ENCODE data around the gene RITA1.

The RITA1 gene

DNA sequence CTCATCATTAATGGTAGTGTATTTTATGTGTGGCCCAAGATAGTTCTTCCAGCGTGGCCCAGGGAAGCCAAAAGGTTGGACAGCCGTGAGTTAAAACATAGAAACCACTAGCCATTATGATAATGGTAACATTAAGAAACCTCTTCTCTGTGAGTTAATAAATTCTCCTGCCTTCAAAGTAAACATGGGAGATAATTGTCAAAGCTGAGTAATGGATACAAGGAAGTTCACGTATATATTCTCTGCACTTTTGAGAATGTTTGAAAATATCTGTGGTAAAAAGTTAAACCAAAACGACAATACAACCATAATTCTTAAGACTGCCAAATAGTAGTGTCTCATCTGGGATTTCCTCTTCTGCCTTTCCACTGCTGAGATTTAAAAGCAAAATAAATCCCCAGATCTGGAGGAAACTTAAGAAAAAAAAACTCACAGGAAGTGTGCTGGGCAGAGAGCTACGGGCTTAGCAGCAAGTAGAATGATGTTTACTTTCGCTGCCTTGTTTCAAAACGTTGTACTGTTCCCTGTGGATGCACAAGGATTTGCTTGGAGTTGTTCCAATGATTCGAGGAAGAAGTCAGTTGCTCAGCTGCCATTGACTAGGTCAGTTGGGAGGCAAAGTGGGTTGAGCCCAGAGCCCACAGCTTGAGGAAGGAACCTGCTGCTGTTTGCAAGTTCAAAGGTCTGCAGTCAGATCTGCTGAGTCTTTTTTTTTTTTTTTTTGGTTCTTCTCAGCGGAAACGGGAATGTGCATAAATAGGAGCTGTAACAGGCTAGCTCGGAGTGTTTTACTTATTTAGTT, 37.4 kb downstream of the RITA1 start:
- no peaks in the 10 kb centered on the region for H3K27me3 ChIP-seq (replicated peaks; ENCODE audit: control insufficient read depth, insufficient read depth, low read length)
- peak overlapping the region; percentile 97 for H3K4me3 ChIP-seq (replicated peaks; ENCODE audit: low read depth, low read length)
- TF ChIP-seq, protein P1, sequence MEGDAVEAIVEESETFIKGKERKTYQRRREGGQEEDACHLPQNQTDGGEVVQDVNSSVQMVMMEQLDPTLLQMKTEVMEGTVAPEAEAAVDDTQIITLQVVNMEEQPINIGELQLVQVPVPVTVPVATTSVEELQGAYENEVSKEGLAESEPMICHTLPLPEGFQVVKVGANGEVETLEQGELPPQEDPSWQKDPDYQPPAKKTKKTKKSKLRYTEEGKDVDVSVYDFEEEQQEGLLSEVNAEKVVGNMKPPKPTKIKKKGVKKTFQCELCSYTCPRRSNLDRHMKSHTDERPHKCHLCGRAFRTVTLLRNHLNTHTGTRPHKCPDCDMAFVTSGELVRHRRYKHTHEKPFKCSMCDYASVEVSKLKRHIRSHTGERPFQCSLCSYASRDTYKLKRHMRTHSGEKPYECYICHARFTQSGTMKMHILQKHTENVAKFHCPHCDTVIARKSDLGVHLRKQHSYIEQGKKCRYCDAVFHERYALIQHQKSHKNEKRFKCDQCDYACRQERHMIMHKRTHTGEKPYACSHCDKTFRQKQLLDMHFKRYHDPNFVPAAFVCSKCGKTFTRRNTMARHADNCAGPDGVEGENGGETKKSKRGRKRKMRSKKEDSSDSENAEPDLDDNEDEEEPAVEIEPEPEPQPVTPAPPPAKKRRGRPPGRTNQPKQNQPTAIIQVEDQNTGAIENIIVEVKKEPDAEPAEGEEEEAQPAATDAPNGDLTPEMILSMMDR (IDR thresholded peaks at IDR 0.05; ENCODE audit: insufficient read depth, low read length, poor library complexity, severe bottlenecking) = no peak
- H3K36me3 ChIP-seq (ENCODE audit: control insufficient read depth, insufficient read depth, low read length) = 0 out of 2 replicates have a peak, but pooled peaks cover 1% of the 10 kb centered on the region
- DNase-seq (ENCODE audit: extremely low read depth, insufficient read length) = no peak

DNA sequence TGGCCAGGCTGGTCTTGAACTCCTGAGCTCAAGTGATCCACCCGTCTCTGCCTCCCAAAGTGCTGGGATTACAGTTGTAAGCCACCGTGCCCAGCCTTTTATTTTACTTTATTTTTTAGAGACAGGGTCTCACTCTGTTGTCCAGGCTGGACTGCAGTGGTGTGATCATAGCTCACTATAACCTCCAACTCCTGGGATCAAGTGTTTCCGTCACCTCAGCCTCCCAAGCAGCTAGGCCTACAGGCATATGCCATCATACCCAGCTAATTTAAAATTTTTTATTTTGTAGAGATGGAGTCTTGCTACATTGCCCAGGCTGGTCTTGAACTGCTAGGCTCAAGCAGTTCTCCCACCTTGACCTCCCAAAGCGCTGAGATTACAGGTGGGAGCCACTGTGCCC, 39.4 kb downstream of the RITA1 start:
- DNase-seq (ENCODE audit: extremely low read depth, insufficient read length) = no peak
- no peak overlapping the region for H3K4me3 ChIP-seq (replicated peaks; ENCODE audit: low read depth, low read length)
- H3K27me3 ChIP-seq (replicated peaks; ENCODE audit: control insufficient read depth, insufficient read depth, low read length) = no peaks in the 10 kb centered on the region
- peaks cover 3% of the 10 kb centered on the region; the same call in 1 of the 2 replicates for H3K36me3 ChIP-seq (ENCODE audit: control insufficient read depth, insufficient read depth, low read length)
- TF ChIP-seq, protein P1 (IDR thresholded peaks at IDR 0.05; ENCODE audit: insufficient read depth, low read length, poor library complexity, severe bottlenecking) = no peak

DNA sequence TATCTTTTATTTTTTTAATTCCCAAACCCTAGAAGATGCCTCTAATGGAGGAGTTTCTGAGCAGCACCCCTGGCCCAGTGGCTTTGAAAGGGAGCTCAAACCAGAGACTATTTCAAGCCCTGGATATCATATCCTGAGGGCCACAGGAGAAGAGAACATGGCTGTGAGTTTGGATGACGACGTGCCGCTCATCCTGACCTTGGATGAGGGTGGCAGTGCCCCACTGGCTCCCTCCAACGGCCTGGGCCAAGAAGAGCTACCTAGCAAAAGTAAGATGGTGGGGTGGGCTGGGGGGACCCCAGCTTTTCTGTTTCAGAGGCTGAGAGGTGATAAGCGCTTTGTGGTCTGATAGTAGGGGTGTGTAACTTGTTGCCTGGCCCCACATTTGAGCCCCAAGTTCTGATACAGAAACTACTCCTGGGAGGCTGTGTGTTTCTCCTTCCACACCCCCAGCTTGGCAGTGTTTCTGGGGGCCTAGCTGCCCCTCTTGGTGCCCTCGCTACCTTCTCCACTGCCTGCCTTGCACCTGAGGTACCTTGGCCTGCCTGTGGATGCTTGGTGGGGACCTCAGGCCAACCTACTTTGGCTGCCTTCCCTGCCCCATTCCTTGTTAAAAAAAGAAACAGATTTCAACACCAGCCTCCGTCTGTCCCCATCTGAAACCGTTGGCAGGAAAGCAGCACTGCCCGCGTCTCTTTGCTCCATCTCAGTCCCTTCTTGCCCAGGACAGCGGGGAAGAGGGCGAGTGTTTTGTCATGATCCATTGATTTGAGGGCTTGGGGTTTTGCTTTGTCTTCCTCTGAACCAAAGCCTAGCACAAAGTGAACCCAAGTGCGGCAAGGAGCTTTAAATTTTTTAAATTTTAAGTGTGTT, 41.4 kb downstream of the RITA1 start:
- Histone ChIP-seq H3K27me3 (replicated peaks; ENCODE audit: control insufficient read depth, insufficient read depth, low read length) (no peaks in the 10 kb centered on the region), H3K4me3 (replicated peaks; ENCODE audit: low read depth, low read length) (no peak overlapping the region), H3K36me3 (ENCODE audit: control insufficient read depth, insufficient read depth, low read length) (peaks cover 11% of the 10 kb centered on the region)
- no peak for DNase-seq (ENCODE audit: extremely low read depth, insufficient read length)
- TF ChIP-seq, protein P1 (IDR thresholded peaks at IDR 0.05; ENCODE audit: insufficient read depth, low read length, poor library complexity, severe bottlenecking) = no peak

DNA sequence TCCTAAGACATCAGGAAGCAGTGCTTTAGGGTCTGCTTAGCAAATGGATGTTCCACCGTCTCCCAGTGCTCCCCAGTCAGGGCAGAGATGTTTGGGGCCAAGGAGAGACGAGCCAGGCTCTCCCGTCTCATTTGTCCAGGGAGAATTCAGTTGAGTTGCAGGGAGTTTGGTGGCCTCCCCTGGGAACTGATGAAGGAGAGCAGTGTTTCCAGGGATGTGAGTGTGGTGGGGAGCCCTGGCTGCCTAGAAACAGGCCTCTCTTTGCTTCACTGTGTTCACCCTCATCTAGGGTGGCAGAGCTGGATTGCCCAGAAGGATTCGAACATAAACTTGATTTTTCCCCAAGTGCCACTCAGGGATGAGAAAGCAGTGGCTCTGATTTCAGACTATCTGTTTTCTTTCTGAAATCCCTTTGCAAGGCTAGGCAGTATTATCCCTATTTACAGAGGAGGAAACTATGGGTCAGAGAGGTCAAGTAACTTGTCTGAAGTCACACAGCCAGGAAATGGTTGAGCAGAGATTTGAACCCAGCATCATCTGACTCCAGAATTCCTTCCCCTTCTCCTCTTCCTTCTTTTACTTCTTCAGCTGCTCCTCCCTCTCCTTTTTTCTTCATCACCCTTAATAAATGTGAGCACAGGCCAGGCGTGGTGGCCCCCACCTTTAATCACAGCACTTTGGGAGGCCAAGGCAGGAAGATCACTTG, 42.3 kb downstream of the RITA1 start:
- Histone ChIP-seq H3K36me3 (ENCODE audit: control insufficient read depth, insufficient read depth, low read length) (peaks cover 18% of the 10 kb centered on the region), H3K4me3 (replicated peaks; ENCODE audit: low read depth, low read length) (no peak overlapping the region)

DNA sequence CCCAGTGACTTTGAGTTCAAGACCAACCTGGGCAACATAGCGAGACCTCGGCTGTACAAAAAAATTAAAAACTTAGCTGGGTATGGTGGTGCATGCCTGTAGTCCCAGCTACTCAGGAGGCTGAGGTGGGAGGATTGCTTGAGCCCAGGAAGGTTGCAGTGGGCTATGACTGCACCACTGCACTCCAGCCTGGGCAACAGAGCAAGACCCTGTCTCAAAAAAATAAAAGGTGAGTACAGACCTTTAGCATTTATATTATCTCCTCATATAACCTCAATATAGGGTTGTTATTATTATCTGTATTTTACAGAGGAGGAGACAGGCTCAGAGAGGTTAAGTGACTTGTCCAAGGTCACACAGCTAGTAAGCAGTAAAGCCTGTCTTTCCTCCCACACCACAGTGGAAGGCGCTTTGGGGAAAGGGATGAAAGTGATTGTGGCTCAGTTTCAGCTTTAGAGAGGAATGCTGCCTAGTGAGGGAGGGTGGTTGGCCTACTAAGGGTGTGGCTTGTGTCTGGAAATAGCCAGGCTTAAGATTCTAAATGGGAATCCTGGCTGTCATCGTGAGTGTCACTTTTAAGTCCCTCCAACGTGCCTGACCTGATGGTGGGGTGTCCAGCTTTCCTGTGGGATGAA, 43.0 kb downstream of the RITA1 start:
- Histone ChIP-seq H3K36me3 (ENCODE audit: control insufficient read depth, insufficient read depth, low read length) (peaks cover 21% of the 10 kb centered on the region), H3K27me3 (replicated peaks; ENCODE audit: control insufficient read depth, insufficient read depth, low read length) (no peaks in the 10 kb centered on the region), H3K4me3 (replicated peaks; ENCODE audit: low read depth, low read length) (no peak overlapping the region)
- DNase-seq (ENCODE audit: extremely low read depth, insufficient read length) = no peak
- TF ChIP-seq, protein P1 (IDR thresholded peaks at IDR 0.05; ENCODE audit: insufficient read depth, low read length, poor library complexity, severe bottlenecking) = no peak

More for the DNA sequence above, 42.3 kb downstream of the RITA1 start:
- TF ChIP-seq, protein P1 (IDR thresholded peaks at IDR 0.05; ENCODE audit: insufficient read depth, low read length, poor library complexity, severe bottlenecking) = no peak
- H3K27me3 ChIP-seq (replicated peaks; ENCODE audit: control insufficient read depth, insufficient read depth, low read length) = no peaks in the 10 kb centered on the region
- no peak for DNase-seq (ENCODE audit: extremely low read depth, insufficient read length)

All from GM06990 (cell line).